Measurements from ENCODE around the gene IL1B. TPM values are rescaled to one million over a fixed set of nuclear protein-coding genes. Genes with fewer than 3 reads are reported as not detected.

The IL1B gene
- polyA plus RNA-seq, 1 of the 3 experiments (the other 2 are of a cell fraction), result 0.25 TPM

- TF ChIP-seq CHD2 (IDR thresholded peaks at IDR 0.05; ENCODE audit: low read length, partially characterized antibody) (no peak), RAD21 (IDR thresholded peaks at IDR 0.05; ENCODE audit: low read length) (no peak), NRF1 (IDR thresholded peaks at IDR 0.05; ENCODE audit: low read depth, low read length) (no peak), ZBTB33 (IDR thresholded peaks at IDR 0.05; ENCODE audit: borderline replicate concordance, low read depth) (no peak)
Observed at GRCh38 chr2:112783187-112783714, 53.3 kb downstream of the IL1B start (continued).

DNA sequence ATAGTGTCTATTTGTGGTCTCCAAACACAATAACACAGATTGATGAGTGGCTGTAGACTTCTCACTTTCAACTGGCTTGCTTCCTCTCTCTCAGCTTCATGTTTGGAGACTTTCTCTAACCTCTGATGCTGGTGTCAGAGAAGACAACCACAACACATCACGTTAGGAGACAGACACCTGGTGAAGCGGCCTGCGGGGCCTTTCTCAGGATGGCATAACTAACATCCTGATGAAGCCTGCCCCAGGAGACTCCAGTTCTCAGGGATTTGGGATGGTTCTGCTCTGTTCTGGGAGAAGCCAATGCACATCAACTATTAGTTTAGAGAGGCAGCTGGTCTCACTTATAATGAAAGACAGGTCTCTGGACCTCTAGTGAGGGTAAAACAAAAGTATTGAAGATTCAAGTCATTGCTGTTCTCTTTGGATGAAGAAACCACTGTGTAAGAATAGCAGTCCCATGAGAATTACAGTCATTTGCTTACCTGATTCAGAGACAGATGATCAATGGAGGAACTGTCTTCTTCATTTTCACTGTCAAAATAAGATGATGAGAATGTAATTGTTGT, 54.3 kb downstream of the IL1B start:
- CTCF ChIA-PET, result interaction anchor here (1.4 kb wide), 1 partner anchor 177 kb away, joined by 4 read pairs; no protein-coding TSS in a partner anchor
- POLR2A ChIA-PET, result no interaction called here
- no peak overlapping the region for H3K27ac ChIP-seq (ENCODE audit: low read depth in 2 of 2, low read length in 1 of 2)

More for the DNA sequence above, 54.3 kb downstream of the IL1B start:
- H3K27me3 ChIP-seq (ENCODE audit: insufficient read depth), result no peaks in the 10 kb centered on the region
- DNase-seq, result no peak
- no peak overlapping the region for H3K4me2 ChIP-seq
- no peaks in the 10 kb centered on the region for H3K4me1 ChIP-seq (ENCODE audit: control insufficient read depth in 1 of 2, insufficient read depth in 2 of 2, low read depth in 1 of 2, low read length in 1 of 2)
- no peaks in the 10 kb centered on the region for H3K9me3 ChIP-seq
- H3K9me2 ChIP-seq, result no peaks in the 10 kb centered on the region
- no peaks in the 10 kb centered on the region for H3K36me3 ChIP-seq (replicated peaks in 1 of 2; ENCODE audit: control insufficient read depth in 1 of 2, insufficient read depth in 2 of 2, low read length in 1 of 2)
- no peak for TF ChIP-seq TEAD4 (IDR thresholded peaks at IDR 0.05; ENCODE audit: borderline replicate concordance, insufficient read depth)
- TF ChIP-seq MXI1 (IDR thresholded peaks at IDR 0.05; ENCODE audit: low read depth, low read length), result no peak
- TF ChIP-seq IRF3 (IDR thresholded peaks at IDR 0.05; ENCODE audit: low read depth, low read length), result no peak
- TF ChIP-seq NRF1 (IDR thresholded peaks at IDR 0.05; ENCODE audit: low read depth, low read length), result no peak
- 62% methylated on average over 3 of the region's 3 CpGs for WGBS (ENCODE audit: low lambda C conversion rate)
- H3K79me2 ChIP-seq (ENCODE audit: insufficient read depth), result no peaks in the 10 kb centered on the region
- no peak overlapping the region for H2AFZ ChIP-seq (ENCODE audit: low read depth)
- H4K20me1 ChIP-seq (ENCODE audit: insufficient read depth), result no peaks in the 10 kb centered on the region
- H3F3A ChIP-seq (replicated peaks; ENCODE audit: insufficient read depth), result no peaks in the 10 kb centered on the region
- no peak overlapping the region for H3K9ac ChIP-seq
- H3K4me3 ChIP-seq (ENCODE audit: low read depth in 2 of 2, low read length in 1 of 2), result no peak overlapping the region

Other genes starting within 250 kb of the IL1B start
- 56.3 and 62.0 TPM in 2 replicates for gene SLC20A1, start 190.8 kb downstream of the IL1B start, polyA plus RNA-seq (2012; rRNA removed)
- not detected in 2 replicates for gene NT5DC4, start 115.8 kb downstream of the IL1B start, polyA plus RNA-seq (2012; rRNA removed)
- gene CKAP2L, start 72.2 kb downstream of the IL1B start, polyA plus RNA-seq (2012; rRNA removed), result 2.9 TPM in 2 replicates
- gene IL1A, start 52.3 kb downstream of the IL1B start, polyA plus RNA-seq (2012; rRNA removed), result not detected in 2 replicates
- gene IL37, start 74.4 kb upstream of the IL1B start, polyA plus RNA-seq (2012; rRNA removed), result not detected in 2 replicates
- not detected in 2 replicates for gene IL36G, start 141.2 kb upstream of the IL1B start, polyA plus RNA-seq (2012; rRNA removed)
- not detected in 2 replicates for gene IL36A, start 168.7 kb upstream of the IL1B start, polyA plus RNA-seq (2012; rRNA removed)
- not detected in 2 replicates for gene IL36B, start 216.1 kb upstream of the IL1B start, polyA plus RNA-seq (2012; rRNA removed)
- gene IL36RN, start 222.4 kb upstream of the IL1B start, polyA plus RNA-seq (2012; rRNA removed), result not detected in 2 replicates
- gene IL1F10, start 231.2 kb upstream of the IL1B start, polyA plus RNA-seq (2012; rRNA removed), result not detected in 2 replicates